ENCODE data around the gene BPNT1.

- no peak for TF ChIP-seq POLR2A (IDR thresholded peaks at IDR 0.05; ENCODE audit: borderline replicate concordance, extremely low read depth, insufficient read depth, insufficient read length)
- TF ChIP-seq CTCF (IDR thresholded peaks at IDR 0.05 in 2 of 3, conservative IDR thresholded peaks at IDR 0.05 in 1 of 3; ENCODE audit: borderline replicate concordance in 1 of 3, insufficient read depth in 1 of 3, low read depth in 2 of 3, low read length in 2 of 3), result no peak
- no peak for TF ChIP-seq FOSL1 (IDR thresholded peaks at IDR 0.05; ENCODE audit: low read depth)
These were observed 3.9 kb upstream of the BPNT1 start for GRCh38 chr1:220093361-220094015.
